Dedifferentiated amniotic fluid mesenchymal stem cell (primary cell): Measurements from ENCODE around the gene GART.
"Not testable (repeated sequence)": the region's sequence is repeated elsewhere in the genome, so short reads cannot be mapped to it uniquely, and the experiment has no call there.

Experiments used
- DNase-seq: peaks from one replicate; pipeline ENCODE4 v3.0.0-alpha.2; 2016; ENCODE audit errors: extremely low spot score

Gene GART

DNA sequence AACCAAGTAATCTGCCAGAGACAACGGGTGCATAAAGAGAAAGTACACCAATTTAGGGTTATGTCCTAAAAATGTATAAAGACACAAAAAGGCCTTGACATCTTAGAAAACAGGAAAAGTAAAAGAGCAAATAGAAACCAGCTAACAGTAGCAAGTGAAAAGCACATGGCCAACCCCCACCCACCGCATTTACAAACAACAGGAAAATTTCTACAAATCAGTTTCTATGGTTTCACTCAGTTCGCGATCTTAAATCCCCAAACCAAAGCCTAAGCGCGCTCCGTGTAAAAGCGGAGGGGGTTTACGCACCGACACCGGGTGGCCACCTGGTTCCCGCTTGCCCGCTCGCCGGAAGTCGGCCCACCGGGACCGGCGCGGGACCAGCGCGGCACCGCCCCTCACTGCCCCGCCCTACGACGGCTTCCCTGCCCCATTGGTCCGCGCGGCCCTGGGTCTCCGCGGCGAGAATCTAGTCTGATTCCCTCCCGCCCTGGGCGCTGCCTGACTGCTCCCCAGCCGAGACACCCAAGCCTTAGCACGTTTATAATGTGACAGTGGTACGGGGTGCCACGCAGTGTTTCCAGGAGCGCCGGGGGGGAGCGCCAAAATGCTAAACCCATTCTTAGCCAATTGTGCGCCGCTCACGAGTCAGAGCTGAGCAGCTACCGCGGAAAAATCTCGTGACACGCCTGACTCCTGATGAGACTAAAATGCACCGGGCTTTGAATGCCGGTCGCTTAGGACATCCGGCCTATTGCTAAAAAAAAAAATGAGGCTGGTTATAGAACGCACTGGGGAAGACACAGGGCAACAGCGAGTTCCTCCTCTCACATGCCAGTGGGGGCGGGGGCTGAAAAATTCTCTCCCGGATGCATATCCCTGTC, at the start of gene GART:
Gene GART (minus strand): TSS at position 362 of the 884 bp plus-strand sequence. CDS start 2,802 bp downstream, outside the sequence.
- DNase-seq = peak; percentile 51

DNA sequence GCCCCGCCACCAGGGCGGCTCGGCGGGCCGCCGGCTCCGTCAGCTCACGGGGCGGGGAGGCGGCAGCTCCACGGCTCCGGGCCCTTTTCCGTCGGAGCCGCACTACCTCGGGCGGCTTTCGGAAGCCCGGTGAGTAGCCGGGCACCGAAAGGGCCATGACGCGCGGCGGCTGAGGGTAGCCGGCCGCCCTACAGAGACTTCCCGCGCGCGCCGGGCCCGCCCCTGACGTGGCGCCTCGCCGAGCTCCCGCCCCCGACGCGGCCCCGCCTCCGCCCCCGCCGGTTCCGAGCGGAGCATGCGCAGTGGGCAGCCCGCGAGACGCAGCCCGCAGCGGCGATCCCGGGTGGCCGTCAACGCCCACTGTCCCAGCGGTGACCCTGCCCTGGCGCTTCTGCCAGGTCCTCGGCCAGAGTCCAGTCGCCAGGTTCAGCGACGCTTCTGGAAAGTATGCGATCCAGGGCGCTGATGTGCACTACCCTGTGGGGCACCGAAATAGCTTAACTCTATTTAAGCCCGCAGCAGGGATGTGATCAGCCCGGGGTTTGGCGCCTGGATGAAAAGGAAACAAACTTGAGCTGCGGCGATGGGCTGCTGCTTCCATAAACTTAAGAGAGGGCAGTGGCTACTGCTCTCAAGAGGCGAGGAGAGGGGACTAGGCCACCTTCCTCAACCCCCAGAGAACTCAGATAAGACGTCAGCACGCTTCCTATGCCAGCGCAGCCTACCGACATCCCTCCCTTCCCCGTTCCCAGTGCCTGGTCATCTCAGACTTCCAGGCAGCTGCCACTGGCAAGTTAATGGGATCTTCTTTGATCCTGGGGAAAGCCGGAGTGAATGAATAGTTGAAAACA, 46.8 kb upstream of the GART start, which contains the start of gene DONSON:
Gene DONSON (minus strand): TSS at position 200 of the 851 bp plus-strand sequence. CDS start 43 bp downstream, at position 157.
- peak; percentile 58 for DNase-seq

DNA sequence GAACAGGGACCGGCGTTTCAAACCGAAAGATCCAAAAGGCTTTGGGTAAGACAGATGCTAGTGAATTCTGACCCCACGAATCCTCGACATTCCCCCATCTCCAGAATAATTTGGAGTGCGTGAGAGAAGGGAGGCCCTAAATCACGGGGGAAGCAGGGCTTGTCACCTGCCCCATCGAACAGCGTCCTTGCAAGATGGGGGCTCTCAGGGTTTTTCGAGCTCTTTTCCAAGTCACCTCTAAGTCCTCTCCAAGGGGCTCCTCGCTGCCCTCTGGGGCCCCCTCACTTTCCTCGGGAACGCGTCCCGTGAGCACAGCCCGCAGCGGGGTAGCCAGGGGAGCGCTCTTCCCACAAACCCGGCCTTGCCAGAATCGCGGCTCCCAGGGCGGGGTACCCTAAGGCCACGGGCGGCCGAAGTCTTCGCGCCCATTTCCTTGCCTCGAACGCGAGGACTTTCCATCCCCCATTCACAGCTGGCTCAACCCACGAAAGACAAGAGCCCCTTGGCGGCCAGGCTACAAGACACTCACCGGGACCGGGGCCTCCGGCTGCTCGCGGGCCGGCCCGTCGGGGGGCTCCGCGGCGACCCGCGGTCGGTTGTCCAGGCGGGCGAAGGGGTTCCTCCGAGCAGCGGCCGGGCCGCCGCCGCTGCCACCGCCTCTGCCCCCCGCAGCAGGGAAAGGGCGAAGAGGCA, 46.0 kb upstream of the GART start:
- DNase-seq = peak; percentile 26

DNA sequence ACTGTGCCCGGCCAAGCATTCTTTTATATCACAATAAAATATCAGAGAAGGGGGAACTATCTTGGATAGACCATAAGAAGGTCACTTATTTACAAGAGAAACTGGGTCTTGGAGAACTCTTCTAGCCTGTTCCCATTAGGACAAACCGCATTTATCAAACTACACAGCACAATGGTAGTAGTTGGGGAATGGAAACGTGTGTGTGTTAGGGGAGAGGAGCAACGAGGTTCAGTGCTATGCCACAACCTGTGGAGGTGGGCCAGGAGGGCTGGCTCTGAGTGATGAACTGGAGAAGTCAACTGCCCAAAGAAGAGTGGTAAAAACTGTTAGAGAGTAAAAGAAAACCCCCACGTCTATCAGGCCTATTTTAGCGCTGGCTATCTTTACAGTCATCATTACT, 45.0 kb upstream of the GART start:
- DNase-seq = no peak

DNA sequence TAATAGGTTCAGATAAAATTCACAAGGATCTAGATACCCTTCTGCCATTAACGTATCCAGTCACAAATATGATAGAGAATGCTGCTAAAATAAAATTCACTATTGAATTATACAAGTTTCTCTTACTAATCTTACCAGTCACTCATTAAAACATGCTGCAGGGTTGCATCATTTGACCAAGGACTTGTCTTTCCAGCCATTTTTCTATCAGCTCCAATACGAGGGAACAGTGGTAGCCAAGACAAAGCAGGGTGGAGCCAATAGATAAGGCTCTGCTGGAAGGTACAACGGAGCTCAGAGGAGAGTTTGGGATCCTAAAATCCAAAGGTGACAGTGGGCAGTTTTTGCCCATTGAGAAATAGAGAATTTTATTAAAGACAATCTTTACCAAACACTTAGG, 42.5 kb upstream of the GART start:
- DNase-seq = no peak

DNA sequence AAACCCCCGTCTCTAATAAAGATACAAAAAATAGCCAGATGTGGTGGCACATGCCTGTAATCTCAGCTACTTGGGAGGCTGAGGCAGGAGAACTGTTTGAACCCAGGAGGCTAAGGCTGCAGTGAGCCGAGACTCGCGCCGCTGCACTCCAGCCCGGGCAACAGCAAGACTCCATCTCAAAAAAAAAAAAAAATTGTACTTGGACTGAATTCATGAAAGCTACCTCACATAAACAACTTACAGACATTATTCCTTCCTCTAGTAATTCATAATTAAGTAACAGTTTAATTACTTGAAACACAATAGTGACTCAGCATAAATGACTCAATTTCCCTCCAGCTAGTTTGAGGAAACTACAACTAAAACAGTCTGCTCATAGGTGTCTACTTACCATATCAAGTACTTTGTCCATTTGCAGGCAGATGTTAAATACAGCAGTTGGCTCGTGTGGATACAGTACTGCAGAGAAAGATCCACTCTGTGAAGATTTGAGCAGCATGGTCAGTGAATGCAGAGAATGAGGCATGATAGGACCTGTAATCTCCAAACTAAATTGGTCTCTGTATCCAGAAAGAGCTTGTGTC, 37.1 kb upstream of the GART start:
- no peak for DNase-seq

DNA sequence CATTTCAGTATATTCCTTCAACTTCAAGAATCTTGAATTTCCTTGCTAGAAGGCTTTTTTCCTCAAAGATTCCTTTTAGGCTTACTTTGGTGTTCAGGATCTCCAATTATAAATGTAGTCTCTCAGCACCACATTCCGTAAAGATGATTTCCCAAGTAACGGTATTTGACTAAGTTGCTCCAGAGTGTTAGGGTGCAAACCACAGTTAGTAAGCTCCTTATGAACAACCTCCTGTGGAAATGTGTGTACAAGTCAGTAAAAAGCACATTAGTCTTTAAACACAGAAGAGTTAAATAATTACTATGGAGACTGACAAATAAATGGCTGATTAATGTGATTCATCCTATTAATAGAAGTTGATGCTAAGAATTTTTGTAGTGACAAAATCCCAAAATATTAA, 36.3 kb upstream of the GART start:
- no peak for DNase-seq

DNA sequence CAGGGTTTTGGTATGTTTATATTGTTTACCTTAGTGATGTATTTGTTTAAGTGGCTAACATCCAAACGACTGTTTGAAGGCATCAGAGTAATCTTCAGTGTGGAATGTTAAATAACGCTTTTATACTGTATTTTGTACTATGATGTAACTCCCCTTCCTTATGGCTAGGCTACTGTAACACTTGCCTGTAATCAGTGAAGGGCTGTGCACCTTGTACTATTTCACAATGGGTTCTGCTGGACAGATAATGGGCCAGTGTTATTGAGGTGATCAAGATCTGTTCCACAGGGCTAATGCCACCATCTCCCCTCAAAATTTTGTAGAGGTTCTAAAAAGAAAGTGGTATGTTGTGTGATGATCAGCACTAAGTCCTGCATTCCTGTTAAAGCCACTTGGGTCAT, 34.8 kb upstream of the GART start:
- DNase-seq = not testable (repeated sequence)

DNA sequence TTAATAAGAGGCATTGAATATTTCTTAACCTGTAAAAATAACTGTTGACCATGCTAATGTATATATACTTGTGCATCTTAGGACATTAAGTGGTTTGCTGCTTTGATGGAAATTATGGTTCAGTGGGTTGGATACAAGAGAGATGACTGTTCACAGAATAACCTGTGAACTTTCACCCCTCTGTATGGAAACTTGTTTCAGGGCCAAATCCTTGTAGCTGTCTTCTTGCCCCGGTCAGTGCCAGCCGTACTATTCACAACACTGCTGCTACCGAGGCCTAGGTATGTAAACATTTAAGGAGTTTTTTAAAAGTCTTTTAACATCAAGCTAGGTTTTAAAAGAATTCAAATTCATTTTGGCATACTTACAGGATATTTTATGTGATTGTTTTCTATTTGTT, 30.4 kb upstream of the GART start:
- DNase-seq = no peak

DNA sequence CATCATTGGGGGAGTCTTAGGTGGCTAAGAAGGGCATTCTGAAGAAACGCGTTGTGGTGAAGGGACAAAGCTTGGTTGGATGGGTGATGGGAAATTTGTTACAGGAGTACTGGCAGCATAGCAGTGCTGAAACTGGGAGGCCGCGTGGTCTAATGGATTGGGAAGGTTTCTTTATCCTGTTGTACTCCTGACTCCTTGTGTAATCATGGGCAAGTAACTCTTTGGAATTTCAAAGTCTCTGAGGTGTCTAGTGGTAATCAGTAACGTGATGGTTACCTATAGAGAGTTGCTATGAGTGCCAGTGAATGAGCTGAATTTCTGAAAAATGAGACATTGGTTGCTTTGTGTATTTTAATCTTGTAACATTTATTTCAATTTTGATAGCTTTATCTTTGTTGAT, 28.1 kb upstream of the GART start:
- DNase-seq = no peak

DNA sequence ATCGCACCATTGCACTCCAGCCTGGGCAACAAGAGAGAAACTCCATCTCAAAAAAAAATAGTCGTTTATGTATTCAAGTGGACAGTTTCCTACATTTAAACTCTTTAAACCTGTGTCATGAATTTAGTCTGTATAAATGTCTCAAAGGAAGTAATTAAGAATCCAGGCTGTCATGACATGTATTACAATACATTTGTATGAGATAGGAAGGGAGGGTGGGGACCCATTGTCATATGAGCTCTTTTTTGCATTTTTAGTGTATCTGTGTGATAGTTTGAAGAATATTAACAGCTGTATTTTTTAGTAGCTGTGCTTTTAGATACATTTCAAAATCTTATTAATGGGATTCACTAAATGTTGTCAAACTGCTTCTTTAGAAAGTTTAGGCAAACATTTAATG, 26.5 kb upstream of the GART start:
- no peak for DNase-seq

DNA sequence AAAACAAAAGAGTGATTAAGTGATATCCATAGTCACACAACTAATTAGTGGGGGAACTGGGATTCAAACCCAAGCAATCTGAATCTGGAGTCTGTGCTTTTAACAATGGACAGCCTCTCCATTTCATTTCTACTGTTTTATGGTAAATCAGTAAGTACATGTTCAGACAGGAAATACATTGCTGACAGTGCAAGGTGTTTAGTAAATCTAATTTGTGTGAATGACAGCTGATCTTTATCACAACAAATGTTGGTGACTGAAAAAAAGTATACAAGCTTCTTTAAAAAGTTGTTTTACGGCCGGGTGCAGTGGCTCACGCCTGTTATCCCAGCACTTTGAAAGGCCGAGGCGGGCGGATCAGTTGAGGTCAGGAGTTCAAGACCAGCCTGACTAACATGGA, 26.0 kb upstream of the GART start:
- no peak for DNase-seq

DNA sequence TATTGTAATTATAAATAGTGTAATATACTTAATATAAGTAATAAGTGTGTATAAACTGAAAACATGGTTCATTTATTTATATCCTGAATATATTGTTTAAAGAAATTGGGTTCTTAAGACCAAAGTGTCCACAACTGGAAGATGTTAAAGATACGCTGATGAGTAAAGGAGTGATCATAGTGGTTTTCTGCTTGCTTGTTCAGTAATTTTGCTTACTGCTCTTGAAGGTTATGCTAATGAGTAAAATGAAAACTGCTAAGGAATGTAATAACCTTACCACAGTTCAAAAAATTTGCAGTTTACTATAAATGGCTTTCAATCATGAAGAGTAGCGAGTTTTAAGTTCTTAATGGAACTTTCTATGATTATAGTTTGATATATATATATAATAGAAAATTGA, 24.6 kb upstream of the GART start:
- no peak for DNase-seq

DNA sequence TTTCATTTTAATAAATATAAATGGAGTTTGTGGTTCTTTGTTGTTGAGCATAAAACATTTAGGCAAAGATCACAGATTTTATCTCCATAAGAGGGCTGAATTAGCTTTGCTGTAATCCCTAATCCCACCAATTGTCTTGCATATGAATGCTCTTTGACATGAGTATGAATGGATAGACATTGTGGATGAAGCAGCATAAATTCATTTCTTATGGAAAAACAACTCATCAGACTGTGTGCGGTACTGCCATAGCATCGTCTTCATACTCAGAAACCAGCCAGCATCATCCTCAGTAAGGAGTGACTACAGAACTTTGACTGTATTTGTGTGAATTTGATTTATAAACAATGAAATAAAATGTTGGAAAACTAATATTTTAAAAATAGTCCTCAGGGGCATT, 20.5 kb upstream of the GART start:
- DNase-seq = no peak

DNA sequence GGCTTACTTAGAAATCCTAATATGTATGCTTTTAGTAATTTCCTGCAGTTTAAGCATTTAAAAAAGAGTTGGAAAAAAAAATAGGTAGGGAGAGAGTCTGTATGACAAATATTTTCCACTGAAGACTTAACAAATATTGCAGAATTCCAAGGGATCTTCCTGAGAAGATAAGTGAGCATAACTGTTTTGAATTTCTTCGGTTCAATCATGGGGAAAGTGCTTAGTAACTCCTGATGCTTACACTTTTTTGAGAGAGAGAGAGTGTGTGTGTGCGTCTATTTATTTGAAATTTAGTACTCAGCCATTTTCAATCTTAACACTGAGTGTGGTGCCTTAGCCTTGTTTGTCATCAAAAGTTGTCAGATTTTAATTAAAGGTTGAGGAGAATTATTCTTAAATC, 19.5 kb upstream of the GART start:
- DNase-seq = no peak

DNA sequence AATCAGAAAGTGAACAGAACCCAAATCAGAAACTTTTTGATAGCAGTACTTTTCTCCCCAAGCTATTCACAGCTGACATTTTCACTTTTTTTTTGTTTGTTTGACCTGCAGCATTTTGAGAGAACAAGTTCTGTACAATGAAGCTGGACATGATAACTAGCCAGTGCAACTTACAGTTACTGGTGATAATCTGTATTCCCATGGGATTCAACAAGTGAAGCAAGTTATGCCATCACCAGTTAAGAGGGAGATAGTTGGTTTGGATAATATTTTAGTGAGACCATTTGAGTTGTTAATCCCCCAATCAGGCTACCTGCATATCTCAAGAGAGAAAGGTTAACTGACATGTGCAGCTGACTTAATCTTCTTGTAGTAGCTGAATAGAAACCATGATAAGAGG, 19.0 kb upstream of the GART start:
- DNase-seq = no peak

DNA sequence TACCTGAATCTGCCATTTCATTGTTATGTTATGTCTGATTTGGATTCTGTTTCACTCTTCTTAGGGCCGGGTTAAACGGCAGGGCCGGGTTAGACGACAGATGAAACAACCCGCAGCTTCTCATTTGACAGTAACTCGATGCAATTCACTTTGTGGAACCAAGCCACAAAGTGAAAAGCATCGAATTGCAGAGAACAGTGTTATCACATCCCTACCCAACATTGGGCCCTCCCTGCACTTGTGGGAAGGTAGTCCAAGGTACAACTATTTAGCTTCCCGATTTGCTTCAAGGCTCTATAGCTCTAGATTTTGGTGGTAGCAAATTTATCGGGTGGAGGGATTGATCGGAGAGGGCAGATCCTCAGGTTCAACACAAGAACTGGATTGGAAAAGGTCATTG, 17.9 kb upstream of the GART start:
- DNase-seq = no peak

DNA sequence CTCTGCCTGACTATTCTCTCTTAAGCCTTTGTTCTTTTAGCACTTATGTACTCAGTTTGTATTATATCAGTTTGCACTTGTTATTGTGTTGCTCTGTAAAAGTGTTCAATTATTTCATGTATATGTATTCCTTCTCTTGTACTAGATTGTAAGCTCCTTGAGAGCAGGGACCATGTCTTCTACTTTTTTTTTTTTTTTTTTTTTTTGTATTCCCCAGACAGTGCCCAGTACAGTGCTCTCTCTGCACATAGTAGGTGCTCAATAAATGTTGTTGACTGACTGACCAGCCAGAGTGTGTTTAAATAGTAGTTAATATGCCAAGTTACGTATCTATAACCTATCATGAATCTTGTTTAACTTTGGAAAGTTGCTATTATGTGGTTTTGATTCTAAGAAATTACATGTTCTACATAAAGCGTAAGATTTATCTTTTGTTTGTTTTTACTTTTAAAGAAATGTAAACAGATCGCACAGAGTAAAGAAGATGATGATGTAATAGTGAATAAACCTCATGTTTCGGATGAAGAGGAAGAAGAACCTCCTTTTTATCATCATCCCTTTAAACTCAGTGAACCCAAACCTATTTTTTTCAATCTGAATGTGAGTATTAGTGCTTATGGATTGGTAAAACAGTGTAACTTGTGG, 17.0 kb upstream of the GART start:
- no peak for DNase-seq

DNA sequence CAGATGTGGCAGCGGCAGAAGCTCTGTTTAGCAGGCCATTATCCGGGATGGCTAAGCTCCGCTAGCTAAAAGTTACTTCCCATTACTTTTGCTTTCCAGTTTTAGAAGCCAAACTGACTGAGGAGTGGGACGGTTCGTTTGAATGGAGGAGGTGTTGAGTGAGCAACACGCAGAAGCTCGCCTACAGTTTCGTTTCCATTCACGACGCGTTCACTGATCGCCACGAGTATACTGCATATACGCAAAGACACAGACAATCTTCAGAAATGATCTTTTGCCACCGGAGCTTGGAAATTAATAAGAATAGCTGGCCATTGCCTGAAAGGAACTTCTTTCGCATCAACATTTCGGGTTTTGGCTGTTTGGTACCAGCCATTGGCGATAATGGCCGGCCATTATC, 15.5 kb upstream of the GART start:
- no peak for DNase-seq

DNA sequence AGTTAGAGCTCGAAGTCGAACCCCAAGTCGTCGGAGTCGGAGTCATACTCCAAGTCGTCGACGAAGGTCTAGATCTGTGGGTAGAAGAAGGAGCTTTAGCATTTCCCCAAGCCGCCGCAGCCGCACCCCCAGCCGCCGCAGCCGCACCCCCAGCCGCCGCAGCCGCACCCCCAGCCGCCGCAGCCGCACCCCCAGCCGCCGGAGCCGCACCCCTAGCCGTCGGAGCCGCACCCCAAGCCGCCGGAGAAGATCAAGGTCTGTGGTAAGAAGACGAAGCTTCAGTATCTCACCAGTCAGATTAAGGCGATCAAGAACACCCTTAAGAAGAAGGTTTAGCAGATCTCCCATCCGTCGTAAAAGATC, 13.0 kb upstream of the GART start:
- no peak for DNase-seq

DNA sequence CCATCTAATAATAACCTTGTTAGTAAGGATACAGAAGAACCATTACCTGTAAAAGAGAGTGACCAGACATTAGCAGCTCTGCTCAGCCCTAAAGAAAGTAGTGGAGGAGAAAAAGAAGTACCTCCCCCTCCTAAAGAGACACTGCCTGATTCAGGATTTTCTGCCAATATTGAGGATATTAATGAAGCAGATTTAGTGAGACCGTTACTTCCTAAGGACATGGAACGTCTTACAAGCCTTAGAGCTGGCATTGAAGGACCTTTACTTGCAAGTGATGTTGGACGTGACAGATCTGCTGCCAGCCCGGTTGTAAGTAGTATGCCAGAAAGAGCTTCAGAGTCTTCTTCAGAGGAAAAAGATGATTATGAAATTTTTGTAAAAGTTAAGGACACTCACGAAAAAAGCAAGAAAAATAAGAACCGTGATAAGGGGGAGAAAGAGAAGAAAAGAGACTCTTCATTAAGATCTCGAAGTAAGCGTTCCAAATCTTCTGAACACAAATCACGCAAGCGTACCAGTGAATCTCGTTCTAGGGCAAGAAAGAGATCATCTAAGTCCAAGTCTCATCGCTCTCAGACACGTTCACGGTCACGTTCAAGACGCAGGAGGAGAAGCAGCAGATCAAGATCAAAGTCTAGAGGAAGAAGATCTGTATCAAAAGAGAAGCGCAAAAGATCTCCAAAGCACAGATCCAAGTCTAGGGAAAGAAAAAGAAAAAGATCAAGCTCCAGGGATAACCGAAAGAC, 12.5 kb upstream of the GART start:
- no peak for DNase-seq
